NCI-H748 treated with DMSO at 0.1 percent for 48 hours (cell line): Measurements from ENCODE around the gene EFCC1.
"Not testable (repeated sequence)": the region's sequence is repeated elsewhere in the genome, so short reads cannot be mapped to it uniquely, and the experiment has no call there.

ENCODE experiments used
- DNase-seq: peaks from one replicate; lab custom pipeline; 2025; lab: John Stamatoyannopoulos, UW

EFCC1 gene

DNA sequence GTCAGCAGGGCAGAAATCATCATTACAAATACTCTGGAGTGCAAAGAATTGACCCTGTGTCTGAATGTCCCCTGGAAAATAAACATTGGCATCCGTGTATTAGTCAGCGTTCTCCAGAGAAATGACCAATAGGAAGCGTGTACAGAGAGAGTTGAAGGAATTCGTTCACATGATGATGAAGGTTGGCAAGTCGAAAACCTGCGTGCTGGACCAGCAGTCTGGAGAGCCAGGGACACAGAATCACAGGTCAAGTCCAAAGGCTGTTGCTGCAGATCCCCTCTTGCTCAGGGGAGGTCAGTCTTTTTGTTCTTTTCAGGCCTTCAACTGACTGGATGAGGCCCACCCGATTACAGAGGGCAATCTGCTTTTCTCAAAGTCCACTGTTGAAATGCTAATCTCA lies 76.1 kb downstream of the EFCC1 start:
- no peak for DNase-seq

DNA sequence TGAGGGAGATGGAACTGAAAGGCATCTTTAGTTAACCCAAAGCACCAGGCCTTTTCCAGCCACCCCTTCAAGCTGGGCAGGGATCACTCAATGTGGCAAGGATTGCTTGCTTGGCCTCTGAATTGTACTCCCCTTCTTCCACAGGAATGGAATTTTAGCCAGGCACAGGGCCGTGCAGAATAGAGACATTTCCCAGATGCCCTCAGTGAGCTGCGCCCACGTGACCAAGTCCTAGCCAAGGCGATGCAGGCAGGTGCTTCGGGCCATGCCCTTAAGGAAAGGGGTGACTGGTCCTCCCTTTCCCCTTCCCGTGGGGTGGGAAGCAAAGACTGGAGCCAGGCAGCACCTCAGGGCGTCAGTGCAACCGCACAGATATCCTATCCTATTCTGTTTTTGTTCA lies 77.4 kb downstream of the EFCC1 start:
- DNase-seq = no peak

DNA sequence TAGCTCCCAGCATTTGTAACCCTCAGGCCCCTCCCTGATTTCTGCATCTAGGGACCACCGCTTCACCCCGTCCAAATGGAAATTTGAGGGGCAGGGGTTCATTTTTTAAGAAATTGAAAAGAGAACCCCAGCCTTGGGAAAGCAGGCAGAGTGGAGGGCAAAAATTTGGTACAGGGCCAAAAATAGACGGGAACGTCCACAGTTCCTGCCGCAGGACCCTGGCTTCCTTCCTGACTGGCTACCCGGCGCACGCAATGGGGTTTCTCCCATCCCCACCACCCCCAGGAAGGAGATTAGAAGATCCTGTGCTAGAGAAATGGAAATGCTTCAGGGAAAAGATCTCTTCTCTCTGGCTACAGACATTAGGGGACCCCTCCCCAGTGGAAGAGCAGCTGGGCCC lies 80.4 kb downstream of the EFCC1 start:
- no peak for DNase-seq

DNA sequence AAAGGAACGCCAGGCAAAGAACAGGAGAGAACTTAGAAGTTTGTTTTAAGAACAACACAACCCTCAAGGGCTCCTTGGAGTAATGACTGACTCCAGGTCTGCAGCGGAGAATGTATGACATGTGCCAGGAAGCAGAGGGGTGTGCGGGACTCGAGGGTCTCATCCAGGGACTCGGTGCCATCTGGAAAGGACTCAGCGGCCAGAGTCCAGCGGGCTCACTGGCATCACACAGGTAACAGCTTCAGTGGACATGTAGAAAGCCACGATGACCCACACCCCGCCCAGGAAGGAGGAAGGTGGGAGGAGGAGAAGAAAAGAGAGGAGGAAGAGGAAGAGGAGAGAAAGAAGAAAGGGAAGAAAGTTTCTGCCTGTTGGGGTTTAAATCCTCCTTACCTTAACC lies 80.9 kb downstream of the EFCC1 start:
- no peak for DNase-seq

DNA sequence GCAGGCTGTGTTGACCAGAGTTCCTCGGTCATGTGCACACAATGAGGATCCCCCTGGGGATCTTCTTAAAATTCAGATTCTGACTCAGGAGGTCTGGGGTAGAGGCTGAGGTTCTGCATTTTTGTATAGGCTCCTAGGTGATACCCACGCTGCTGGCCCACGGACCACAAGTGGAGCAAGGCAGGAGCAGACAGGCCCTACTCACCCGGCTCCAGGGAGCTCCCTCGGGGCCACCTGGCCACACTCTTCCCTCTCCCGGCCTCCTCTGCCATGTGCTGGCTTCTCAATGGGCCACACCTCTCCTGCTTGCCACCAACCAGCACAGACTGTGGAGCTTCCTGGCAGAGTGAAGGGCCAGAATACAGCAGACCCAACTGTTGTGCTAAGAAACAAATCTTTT lies 83.4 kb downstream of the EFCC1 start:
- no peak for DNase-seq

DNA sequence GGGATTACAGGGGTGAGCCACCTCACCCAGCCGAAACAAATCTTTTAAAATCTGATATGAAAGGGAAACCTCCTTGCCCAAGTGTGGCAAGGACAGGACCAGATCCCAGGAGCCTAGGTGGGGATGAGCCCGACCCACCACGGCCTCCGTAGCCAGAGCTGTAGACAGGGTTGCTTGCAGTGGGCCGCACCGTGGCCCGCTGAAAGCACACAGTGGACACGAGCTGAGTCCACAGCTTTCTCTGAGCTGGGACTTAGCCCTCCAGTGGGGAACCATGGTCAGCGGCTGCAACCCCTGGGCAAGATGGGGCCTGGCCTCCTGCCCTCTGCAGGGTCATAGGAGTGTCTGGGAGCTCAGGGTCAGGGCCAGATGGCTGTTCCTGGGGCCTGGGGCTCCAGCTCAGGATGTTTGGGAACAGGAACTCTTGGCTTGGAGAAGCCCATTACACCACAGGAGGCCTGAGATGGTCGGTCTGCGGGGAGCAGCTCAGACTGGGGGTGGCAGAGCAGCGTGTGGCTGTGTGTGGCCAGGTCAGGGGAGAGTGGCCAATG lies 84.1 kb downstream of the EFCC1 start:
- DNase-seq = no peak

DNA sequence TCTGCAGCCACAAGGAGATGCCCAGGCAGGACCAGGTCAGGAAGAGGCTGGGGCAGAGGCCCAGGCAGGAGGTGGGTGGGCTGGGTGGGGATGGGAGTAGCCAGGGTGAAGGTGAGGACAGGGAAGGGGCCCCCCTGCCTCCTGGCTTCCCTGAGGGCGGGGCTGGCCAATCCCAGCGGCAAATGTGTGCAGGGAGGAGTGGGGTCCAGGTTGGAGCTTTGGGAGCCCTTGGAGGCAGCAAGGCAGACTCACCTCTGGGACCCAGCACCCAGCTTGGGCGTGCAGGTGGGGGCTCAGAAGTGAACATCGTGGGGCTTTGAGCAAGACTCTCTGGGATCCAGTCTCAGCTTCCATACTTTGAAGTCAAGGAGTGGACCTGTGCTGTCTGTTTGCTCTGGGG lies 84.7 kb downstream of the EFCC1 start:
- DNase-seq = no peak

DNA sequence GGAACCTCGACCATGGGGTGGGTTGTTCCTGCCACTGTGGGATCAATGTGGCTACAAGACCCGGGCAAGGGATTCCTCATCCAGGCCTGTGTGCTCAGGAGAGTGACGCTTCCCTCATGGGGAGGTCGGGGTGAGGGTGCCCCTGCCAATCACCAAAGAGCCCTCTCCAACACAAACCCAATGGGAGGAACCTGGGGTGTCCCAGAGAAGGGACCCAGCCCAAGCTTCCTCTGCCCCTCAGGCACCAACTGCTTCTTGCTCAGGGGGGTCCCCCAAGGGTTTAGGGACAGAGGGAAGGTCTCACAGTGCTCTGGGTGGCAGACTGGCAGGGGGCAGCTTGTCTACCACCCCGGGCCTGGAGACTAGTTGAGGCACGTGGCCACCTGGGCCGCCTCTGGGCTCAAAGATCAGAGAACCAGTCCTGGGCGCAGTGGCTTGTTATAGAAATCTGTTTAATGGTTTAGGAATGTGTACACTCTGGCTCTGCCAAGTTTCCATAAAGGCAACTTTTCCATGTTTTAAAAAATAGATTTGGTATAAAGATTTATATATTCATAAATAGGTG lies 86.1 kb downstream of the EFCC1 start:
- no peak for DNase-seq

DNA sequence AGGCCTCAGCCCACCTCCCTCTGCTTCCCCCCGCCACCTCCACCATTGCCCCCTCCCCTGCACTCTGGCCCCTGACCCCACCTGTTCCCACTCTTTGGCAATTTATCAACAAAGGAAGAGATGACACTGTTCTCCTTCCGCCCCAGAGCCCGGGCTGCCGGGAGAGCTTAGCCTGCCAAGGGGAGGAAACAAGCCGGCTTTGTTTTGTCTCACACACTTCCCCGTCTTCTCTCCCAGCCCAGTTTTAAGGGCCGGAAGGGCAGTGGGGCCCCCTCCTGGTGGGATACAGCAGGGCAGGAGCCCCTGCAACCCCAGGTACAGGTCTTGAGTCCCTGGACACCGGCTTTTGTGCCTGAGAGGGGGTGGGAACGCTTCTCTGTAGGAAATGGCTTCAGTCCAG lies 86.8 kb downstream of the EFCC1 start:
- DNase-seq = not testable (repeated sequence)

DNA sequence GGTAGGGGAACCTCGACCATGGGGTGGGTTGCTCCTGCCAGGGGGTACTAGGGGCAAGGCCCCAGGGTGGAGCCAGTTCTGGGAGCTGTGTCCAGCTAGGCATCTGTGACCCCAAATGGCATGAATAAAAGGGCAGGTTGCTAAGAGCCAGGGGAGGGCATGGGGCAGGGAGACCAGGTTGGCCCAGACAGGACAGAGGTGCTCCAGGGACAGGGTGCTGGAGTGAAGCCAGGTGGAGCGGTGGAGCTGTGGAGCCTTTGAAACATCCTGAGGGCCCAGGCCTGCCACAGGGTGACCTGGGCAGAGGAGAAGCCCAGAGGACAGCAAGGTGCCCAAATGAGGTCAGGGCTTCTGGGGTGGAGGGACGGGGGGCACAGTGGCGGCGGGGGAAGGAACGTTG lies 87.2 kb downstream of the EFCC1 start:
- DNase-seq = not testable (repeated sequence)
